Fibroblast of upper back skin (primary cell): ENCODE results near the gene DNHD1.

ENCODE experiments used
- DNase-seq: peaks from one replicate; pipeline ENCODE4 v3.0.0-alpha.2; 2013

The DNHD1 gene

GRCh38 chr11:6596239-6596877, 99.3 kb downstream of the DNHD1 start:
- DNase-seq: no peak

DNA sequence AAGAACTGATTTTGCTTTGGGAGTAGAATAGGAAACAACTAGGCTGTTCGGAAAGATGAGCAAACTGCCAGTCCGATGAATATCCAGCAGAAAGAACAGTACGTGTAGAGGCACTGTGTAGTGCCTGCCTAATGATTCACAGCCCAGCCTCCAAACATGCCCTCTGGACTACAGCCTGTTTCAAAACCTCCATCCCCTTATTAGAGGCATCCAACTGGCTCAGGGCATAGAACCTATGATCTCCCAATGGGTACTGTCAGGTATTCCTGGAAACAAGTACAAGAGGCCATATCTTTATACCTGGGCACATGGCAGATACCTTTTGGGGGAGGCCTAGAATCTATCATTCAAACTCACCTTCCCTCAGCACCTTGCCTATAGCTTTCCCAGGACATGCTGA, 101.5 kb downstream of the DNHD1 start:
- no peak for DNase-seq

GRCh38 chr11:6599449-6599848, 102.4 kb downstream of the DNHD1 start:
- no peak for DNase-seq

DNA sequence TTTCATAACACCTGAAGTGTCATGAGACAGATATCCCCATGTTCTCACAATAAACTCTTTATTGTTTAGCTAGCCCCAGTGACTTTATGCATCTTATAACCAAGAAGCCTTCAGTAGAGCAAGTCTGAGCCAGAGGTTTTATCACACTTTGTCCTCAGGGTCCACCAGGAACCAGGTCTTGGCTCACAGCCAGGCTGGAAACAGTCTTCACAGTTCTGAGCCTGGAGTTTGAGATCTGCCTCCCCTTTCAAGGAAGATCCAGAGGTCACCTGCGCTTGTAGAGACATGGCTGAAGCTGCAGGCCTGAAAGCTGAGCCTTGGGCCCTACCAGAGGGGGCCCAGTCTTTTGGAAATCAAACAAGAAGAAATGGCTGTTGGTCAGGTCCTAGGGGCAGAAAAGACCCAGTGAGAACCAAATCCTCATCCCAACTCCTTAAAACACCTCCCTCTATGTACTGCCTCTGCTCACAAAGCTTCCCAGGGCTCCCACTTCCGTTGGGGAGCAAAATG, 102.9 kb downstream of the DNHD1 start:
- no peak for DNase-seq

GRCh38 chr11:6601041-6601461, 104.0 kb downstream of the DNHD1 start:
- no peak for DNase-seq

GRCh38 chr11:6602096-6602940, 105.2 kb downstream of the DNHD1 start:
- DNase-seq: no peak

GRCh38 chr11:6603287-6604080, 106.4 kb downstream of the DNHD1 start, which contains the start of the genes ILK and RRP8:
Gene ILK (plus strand): TSS chr11:6603774. CDS start chr11:6604272, 498 bp downstream.
Gene RRP8 (minus strand): TSS chr11:6603616. CDS start chr11:6603502, 114 bp downstream.
- peak; percentile 86 for DNase-seq

DNA sequence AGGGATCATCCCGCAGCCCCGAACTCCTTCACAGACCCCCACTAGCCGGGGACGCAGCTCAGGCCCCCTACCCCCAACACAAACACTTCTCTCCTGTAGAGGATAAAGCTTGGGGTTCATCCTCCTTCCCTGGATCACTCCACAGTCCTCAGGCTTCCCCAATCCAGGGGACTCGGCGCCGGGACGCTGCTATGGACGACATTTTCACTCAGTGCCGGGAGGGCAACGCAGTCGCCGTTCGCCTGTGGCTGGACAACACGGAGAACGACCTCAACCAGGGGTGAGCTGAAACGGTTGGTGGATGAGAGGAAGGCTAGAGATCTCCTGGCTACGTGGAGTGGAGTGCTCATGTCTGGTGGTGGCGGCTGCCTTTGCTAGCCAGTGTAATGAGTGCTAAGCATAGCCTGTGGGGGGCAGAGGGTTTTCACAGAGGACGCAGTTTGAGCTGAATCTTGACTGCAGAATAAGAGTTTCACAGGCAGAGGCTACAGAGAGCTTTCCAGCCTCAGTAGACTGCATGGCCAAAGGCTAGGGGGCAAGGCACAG, 107.1 kb downstream of the DNHD1 start:
- DNase-seq: peak; percentile 69

DNA sequence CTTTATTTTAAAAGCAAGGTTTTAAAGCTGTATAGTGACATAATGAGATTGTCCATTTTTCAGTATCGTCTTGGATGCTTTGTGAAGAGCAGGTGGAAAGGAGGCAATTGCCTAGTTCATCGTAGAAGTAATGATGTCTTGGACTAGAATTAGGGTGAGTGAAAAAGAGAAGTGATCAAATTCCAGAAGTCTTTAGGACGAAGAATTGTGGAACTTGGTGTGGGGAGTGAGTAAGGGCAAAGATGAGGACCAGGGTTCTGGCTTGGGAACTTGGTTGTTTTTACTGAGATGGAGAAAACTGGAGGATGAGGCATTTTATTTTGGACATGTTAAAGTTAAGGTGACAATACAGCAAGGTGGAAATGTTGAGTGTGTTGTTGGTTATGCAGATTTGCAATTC, 107.7 kb downstream of the DNHD1 start:
- no peak for DNase-seq

- peak; percentile 96 for DNase-seq
Measured at GRCh38 chr11:6606471-6607189, 109.5 kb downstream of the DNHD1 start.

GRCh38 chr11:6607190-6607795, 110.2 kb downstream of the DNHD1 start:
- peak; percentile 62 for DNase-seq

DNA sequence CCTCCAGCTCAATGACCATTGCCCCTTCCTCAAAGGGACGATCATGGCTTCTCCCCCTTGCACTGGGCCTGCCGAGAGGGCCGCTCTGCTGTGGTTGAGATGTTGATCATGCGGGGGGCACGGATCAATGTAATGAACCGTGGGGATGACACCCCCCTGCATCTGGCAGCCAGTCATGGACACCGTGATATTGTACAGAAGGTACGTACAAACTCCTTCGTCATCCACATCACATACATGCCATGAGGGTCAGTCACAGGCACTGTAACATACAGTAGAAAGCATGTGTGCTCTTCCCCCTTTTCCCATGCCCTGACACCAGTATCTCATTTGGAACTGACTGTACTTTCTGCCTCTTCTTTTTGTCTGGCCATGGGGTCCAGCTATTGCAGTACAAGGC, 110.9 kb downstream of the DNHD1 start:
- DNase-seq: peak; percentile 41

GRCh38 chr11:6608726-6609501, 111.8 kb downstream of the DNHD1 start:
- no peak for DNase-seq

DNA sequence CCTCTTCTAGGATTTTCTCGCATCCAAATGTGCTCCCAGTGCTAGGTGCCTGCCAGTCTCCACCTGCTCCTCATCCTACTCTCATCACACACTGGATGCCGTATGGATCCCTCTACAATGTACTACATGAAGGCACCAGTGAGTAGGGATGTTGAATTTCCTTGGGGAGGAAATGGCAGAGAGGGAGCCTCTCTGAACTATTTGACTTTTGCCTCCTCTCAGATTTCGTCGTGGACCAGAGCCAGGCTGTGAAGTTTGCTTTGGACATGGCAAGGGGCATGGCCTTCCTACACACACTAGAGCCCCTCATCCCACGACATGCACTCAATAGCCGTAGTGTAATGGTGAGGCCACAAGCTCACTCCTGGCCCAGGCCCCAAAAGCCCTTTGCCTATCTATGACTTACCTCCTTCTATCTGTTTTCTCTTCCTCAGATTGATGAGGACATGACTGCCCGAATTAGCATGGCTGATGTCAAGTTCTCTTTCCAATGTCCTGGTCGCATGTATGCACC, 112.5 kb downstream of the DNHD1 start:
- DNase-seq: no peak

GRCh38 chr11:6610591-6610990, 113.5 kb downstream of the DNHD1 start:
- no peak for DNase-seq

DNA sequence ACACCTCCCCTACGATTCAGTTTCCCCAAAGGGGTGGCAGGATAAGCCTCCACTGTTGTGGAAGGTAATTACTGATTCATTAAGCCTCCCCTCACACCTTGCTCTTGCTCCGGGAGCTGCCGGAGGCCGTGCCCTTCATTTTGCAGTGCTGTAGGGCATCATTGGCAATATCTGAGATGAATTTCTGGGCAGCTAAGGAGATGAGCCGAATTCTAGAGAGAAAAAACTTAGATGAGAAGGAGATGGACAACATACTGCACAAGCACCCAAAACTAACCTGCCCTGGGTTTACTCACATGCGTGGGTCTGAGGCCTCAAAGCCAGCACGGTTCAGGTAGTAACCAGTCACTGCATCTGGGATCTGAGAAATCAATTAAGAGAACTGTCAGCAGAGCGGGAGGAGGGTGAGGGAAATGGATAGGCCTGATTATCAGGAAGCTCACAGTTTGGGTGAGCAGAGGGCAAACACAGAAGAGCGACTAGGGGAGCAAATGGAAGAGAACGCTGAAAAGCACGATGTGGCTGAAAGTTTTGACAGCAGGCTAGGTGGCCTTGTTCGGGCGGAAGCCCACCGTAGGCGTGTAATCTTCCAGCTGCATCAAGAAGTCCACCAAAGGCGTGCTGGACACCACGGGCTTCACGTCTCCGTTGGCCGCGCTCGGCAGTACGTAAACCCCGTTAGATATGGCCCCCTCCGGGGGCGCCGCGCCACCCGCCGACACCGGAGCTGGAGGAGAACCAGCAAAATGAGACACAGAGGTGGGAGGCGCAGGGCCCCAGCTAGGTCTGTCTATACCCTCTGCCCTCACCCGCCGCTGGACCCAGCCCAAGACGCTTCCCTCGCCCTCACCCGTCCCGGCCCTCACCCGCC, 114.2 kb downstream of the DNHD1 start:
- DNase-seq: no peak

- no peak for DNase-seq
Measured at GRCh38 chr11:6611963-6612212, 114.8 kb downstream of the DNHD1 start.

GRCh38 chr11:6612213-6613041, 115.3 kb downstream of the DNHD1 start, which contains the start of gene TAF10:
Gene TAF10 (minus strand): TSS chr11:6612216. CDS start chr11:6612189, 27 bp downstream.
- DNase-seq: peak; percentile 97

GRCh38 chr11:6613496-6613895, 116.4 kb downstream of the DNHD1 start:
- DNase-seq: no peak
